ENCODE results near the gene UBE3C.

The UBE3C gene

GRCh38 chr7:157292770-157293412 is 154.2 kb downstream of the UBE3C start:
- Histone ChIP-seq H3K27ac (no peak overlapping the region), H3K36me3 (no peaks in the 10 kb centered on the region), H3K4me1 (no peaks in the 10 kb centered on the region), H3K9me3 (no peaks in the 10 kb centered on the region), H3K4me3 (no peak overlapping the region), H3K27me3 (peaks cover 0 to 33% of the 10 kb centered on the region in 2 donors)
- DNase-seq = no peak
- TF ChIP-seq CTCF (IDR thresholded peaks at IDR 0.05) = no peak
- intact Hi-C loops (cut with DNase I; ENCODE audit: low total_unique reads) = no loop called here

DNA sequence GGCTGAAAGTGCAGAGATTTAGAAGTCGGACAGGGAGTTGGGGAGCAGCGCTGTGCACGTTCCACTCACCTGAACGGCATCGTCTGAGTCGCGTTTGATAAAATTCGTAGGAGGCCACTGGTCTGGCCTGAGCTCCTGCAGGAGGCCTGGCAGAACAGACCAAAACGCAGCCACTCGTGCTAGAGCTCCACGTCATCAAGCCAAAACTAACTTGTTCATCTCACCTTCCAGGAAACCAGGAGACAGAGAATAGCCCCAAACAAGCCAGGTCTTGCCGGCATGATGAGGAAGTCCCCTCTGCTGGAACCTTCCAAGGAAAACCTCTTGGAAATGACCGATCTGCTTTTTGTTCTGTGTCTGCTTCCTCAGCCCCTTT is 154.7 kb downstream of the UBE3C start:
- Histone ChIP-seq H3K27me3 (peaks cover 0 to 34% of the 10 kb centered on the region in 2 donors), H3K4me3 (no peak overlapping the region), H3K27ac (no peak overlapping the region), H3K36me3 (no peaks in the 10 kb centered on the region), H3K9me3 (no peaks in the 10 kb centered on the region), H3K4me1 (no peaks in the 10 kb centered on the region)
- intact Hi-C loops (cut with DNase I; ENCODE audit: low total_unique reads) = no loop called here
- no peak for TF ChIP-seq CTCF (IDR thresholded peaks at IDR 0.05)
- no peak for DNase-seq

DNA sequence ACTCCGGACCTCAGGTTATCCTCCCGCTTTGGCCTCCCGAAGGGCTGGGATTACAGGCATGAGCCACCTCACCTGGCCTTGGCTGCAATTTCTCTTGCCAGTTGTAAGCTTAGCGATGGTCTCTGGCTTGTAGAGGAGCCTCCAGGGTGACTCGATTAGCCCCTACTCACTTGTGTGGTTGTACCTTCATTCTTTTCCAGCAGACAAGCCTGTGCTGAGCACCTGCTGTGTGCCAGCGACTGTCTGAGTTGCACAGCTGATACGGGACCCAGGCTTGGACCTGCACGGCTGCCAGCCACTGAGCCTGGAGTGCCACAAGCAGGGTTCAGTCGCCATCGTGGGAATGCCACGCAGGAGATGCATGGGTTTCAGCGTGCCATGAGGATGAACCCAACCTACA is 156.0 kb downstream of the UBE3C start:
- no peak for DNase-seq
- no peaks in the 10 kb centered on the region for H3K36me3 ChIP-seq
- H3K4me3 ChIP-seq = no peak overlapping the region
- no peaks in the 10 kb centered on the region for H3K4me1 ChIP-seq
- intact Hi-C loops (cut with DNase I; ENCODE audit: low total_unique reads) = no loop called here
- TF ChIP-seq CTCF (IDR thresholded peaks at IDR 0.05) = no peak
- peaks cover 0 to 38% of the 10 kb centered on the region in 2 donors for H3K27me3 ChIP-seq
- no peak overlapping the region for H3K27ac ChIP-seq
- H3K9me3 ChIP-seq = no peaks in the 10 kb centered on the region

DNA sequence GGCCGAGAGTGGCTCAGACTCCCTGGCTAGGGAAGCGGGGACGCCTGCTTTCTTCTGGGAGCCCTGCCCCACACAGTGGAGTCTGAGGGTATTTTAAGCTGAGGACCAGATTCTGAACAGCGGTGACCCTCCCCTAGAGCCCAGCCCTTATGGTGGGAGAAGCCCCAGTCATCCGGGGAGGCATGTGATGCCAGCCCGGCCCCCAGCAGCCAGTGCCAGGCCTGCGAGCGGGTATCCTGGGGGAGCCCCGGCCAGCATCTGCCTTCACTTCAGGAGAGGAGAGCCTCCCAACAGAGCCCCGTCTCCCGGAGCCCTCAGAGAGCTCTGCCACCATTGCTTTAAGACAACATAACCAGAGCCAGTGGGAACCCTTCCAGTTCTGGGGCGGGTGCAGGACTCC is 156.6 kb downstream of the UBE3C start:
- no peak overlapping the region for H3K27ac ChIP-seq

GRCh38 chr7:157297185-157297584 is 158.5 kb downstream of the UBE3C start:
- Histone ChIP-seq H3K36me3 (no peaks in the 10 kb centered on the region), H3K4me1 (no peaks in the 10 kb centered on the region), H3K4me3 (no peak overlapping the region), H3K27ac (no peak overlapping the region), H3K9me3 (no peaks in the 10 kb centered on the region), H3K27me3 (peaks cover 0 to 39% of the 10 kb centered on the region in 2 donors)
- intact Hi-C loops (cut with DNase I; ENCODE audit: low total_unique reads) = no loop called here
- TF ChIP-seq CTCF (IDR thresholded peaks at IDR 0.05) = no peak
- DNase-seq = no peak

More for the DNA sequence above, 156.6 kb downstream of the UBE3C start:
- TF ChIP-seq CTCF (IDR thresholded peaks at IDR 0.05) = no peak
- no peak for DNase-seq
- Histone ChIP-seq H3K4me1 (no peaks in the 10 kb centered on the region), H3K36me3 (no peaks in the 10 kb centered on the region), H3K4me3 (no peak overlapping the region), H3K9me3 (no peaks in the 10 kb centered on the region), H3K27me3 (peaks cover 0 to 38% of the 10 kb centered on the region in 2 donors)
- intact Hi-C loops (cut with DNase I; ENCODE audit: low total_unique reads) = no loop called here

DNA sequence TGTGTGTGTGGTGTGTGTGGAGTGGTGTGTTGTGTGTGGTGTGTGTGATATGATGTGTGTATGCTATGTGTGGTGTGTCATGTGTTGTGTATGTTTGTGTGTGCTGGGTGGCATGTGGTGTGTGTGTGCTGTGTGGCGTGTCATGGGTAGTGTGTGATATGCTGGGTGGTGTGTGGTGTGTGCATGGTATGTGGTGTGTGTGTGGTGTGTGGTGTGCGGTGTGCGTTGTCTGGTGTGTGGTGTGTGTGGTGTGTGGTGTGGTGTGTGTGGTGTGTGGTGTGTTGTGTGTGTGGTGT is 160.5 kb downstream of the UBE3C start:
- Histone ChIP-seq H3K4me1 (no peaks in the 10 kb centered on the region), H3K9me3 (no peaks in the 10 kb centered on the region), H3K27me3 (peaks cover 0 to 34% of the 10 kb centered on the region in 2 donors), H3K27ac (no peak overlapping the region), H3K4me3 (no peak overlapping the region), H3K36me3 (no peaks in the 10 kb centered on the region)
- no peak for TF ChIP-seq CTCF (IDR thresholded peaks at IDR 0.05)
- intact Hi-C loops (cut with DNase I; ENCODE audit: low total_unique reads) = no loop called here
- no peak for DNase-seq
